HK-2 (cell line): ENCODE results near the gene TBC1D2B.

Experiments used
- DNase-seq: peaks from one replicate; pipeline ENCODE4 v3.0.0-alpha.2; 2018; ENCODE audit not compliant: unreplicated experiment

TBC1D2B gene

GRCh38 chr15:78034495-78035191, 42.9 kb downstream of the TBC1D2B start:
- DNase-seq, result no peak

- no peak for DNase-seq
Measured at GRCh38 chr15:78033864-78034263, 43.6 kb downstream of the TBC1D2B start.

DNA sequence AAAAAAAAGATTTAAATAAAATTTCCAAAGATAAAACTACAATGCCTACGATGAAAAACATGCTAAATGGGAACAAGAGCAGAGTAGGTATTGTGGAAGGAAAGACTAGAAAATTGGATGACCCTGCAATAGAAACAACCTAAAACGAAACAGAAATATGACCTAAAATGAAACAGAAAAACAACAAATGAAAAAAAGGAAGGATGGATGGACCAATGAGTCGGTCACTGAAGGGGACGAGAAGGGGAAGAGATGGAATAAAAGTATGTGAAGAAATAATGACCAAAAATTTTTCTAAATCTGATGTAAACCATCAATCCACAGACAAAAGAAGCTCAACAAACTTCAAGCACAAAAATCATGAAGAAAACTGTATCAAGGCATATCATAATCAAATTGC, 44.8 kb downstream of the TBC1D2B start:
- no peak for DNase-seq

DNA sequence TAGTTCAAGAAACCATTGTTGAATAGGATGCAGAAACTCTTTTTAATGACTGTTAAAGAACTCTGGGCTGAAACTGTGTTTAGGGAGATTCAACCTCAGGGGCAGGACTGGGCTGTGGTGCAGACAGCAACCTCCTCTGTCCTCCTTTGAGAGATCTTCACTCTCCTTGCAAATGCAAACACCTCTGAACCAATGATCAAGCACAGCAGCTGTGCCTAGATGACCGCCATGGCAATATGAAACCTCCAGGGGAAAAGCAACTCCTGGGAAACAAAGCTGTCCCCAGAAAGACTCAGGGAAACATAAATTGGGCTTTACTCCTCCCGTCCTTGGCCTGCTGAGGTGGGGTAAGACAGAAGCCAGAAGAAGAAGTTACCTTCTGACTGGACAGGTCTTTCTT, 52.6 kb downstream of the TBC1D2B start:
- DNase-seq, result no peak

DNA sequence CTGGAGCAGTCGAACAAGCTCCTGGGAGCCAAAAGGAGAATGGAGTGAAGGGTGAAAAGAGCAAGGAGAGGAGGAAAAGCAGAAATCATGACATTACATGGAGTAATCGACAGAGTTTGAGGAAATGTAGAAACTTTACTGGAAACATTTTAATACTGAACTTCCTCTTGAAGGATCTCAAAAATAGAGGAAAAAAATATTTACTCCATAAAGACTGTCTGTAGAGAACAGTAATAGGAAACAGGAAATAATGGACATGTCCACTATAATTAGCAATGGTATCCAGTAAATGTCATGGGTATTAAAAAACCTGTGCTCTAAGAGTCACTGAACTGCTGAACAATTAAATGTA, 53.0 kb downstream of the TBC1D2B start:
- no peak for DNase-seq

DNA sequence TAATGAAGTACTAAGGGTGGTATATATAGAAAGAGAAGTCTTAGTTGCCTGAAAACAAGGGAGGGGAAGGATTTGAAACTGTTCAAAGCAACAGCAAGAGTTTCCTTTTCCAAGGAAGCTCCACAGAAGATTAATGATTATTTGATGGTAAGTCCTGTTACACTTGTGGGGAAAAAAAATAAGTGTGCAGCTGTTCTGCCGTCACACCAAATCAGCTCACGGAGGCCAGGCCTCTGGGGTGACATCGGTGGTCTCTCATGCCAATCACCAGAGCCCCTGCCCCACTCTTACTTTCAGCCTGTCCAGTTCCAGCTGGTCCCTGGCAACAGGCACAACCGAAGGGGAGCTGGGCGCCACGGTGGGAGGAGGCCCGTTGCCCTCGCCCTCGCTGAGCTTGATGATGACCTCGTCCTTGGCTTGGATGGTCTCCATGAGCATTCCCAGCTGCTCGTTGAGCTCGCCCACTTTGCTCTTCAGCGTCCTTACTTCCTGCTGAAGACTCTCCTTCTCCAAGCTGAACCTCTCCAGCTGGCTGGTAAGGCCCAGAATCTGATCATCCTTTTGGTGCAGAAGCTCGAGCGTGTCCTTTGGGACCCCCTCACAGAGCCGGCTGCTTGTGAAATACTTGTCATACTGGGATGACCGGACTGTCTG, 53.5 kb downstream of the TBC1D2B start:
- DNase-seq, result no peak

DNA sequence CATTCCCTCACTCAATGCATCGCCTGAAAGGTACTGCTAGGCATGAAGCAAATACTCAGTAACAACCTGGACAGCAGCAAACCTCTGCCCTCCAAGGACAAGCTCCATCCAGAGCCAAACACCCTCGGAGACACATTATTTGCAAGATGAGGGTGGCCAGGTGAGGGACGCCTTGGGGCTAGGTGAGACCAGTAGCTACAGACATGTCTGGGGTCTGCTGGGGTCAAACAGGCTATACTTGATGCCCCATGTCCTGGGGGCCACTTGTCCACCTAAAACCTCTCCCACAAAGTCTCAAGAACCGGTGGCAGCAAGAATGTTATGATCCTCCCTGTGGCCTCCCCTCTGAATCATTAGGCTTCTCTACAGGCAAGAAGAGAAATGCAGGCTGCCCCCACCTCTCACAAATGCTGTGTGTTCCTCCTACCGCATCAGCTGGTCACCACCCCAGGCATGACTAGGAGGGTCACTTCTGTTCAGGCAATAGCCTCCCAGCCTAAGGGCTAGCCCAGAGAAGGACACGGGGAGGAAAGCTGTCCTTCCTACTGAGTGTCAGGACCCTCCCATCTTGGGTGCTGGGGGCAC, 54.3 kb downstream of the TBC1D2B start:
- no peak for DNase-seq

- no peak for DNase-seq
Measured at GRCh38 chr15:78021761-78022160, 55.8 kb downstream of the TBC1D2B start.

DNA sequence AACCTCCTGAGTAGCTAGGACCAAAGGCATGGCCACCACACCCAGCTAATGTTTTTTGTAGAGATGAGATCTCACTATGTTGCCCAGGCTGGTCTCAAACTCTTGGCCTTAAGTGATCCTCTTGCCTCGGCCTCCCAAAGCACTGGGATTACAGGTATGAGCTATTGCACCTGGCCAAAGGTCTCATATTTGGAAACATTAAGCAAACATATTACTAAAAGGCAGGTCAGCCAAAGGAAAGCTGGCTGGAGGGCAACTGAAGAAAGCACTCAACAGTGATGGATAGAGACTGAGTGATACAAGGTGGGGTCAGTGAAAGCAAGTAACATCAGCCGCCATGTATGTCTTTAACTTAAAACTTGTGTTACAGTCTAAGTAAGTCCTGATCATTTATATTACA, 57.5 kb downstream of the TBC1D2B start:
- no peak for DNase-seq

GRCh38 chr15:78018946-78019644, 58.4 kb downstream of the TBC1D2B start:
- DNase-seq, result no peak

GRCh38 chr15:78018445-78018844, 59.1 kb downstream of the TBC1D2B start:
- no peak for DNase-seq

- no peak for DNase-seq
Measured at GRCh38 chr15:78016860-78017259, 60.7 kb downstream of the TBC1D2B start.

GRCh38 chr15:78012643-78013077, 64.9 kb downstream of the TBC1D2B start:
- no peak for DNase-seq

- no peak for DNase-seq
Measured at GRCh38 chr15:78010067-78010466, 67.4 kb downstream of the TBC1D2B start.

DNA sequence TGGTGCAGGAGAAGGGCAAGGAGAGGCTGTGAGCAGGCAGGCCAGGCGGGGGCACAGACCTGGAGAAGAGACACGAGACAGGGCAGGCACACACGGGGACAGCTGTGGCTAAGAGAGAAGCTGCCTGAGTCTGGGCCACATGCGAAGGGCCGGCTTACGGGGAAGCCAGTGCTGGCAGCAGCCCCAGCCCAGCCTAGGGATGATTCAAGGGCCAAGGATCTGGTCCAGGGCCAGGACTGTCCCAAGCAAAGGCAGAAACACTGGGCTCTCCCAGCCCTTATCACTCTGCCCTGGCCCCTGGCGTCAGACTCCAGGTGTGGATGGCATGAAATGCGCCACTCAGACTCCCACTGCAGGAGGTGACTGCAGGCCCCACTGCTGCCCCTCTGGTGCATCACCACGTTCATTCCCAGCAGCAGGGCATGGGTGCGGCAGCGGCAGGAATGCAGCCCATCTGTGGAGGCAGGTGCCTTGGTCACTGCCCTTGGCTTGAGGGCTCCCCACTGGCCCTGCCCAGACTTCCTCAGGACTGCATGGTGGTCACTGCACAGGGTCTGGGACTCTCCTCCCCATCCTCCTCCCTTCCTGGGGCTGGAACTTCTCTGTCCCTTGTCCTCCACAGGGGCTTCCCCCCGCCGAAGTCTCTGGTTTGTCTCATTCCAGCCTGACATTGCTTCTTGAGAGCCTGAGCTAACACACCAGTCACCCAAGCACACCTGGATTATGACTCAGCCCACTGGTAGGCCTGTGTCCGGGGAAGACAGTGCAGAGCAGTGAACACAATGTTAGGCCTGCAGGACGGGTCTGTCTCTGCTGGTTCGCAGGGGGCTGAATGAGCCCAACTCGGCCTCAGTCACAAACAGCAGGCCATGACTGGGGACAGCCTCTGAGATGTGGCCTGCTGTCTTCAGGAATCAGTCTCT, 69.3 kb downstream of the TBC1D2B start:
- DNase-seq, result no peak

GRCh38 chr15:78007211-78007931, 70.1 kb downstream of the TBC1D2B start:
- DNase-seq, result no peak

- no peak for DNase-seq
Measured at GRCh38 chr15:78006567-78007205, 70.8 kb downstream of the TBC1D2B start.

DNA sequence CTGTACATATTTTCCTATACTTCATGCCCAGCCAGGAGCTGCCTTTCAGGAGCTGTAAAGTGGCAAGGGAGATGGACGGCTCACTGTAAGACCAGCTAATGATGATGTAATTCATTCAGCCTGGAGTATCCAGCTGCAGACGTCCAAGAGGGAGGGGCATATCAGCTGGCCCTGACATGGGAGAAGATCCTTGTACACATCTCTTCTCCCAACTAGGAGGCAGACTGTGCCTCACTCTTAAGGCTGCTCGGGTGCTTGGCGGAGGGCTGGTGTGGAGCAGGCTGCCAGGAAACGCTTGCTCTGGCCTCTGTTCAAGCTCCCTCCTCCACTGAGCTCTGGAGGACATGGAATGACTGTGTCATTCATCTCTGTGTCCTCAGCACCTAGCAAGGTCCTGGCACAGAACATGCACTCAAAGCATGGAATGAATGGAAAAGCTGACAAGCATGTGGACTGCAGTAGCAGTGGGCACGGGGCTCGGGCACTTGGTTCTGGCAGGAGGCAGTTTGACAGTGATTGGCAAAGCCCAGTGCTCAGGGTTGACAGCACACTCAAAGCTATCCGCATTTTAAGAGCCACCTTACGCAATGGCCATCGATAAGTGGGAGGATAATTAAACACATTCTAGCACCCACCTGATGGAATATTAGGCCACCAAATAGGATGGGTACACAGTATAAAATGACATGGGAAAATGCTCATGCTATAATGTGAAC, 72.4 kb downstream of the TBC1D2B start:
- no peak for DNase-seq

GRCh38 chr15:78004222-78004727, 73.2 kb downstream of the TBC1D2B start:
- no peak for DNase-seq
